Liver (tissue), 9 donors: ENCODE data around the gene BCL2L11. TPM values are rescaled to one million over a fixed set of nuclear protein-coding genes. Genes with fewer than 3 reads are reported as not detected.

Source experiments
- DNase-seq: peaks from one replicate; pipeline ENCODE4 v3.0.0-alpha.2; 2017; ENCODE audit warnings: low spot score
- H3K27ac ChIP-seq, 2 donors: one replicate each; pipeline ENCODE4 v1.7.0; 2013; ENCODE audit warnings: inconsistent platforms in 2 of 2, low read length in 2 of 2, control low read depth in 1 of 2, low read depth in 1 of 2, mild to moderate bottlenecking in 1 of 2
- H3K27me3 ChIP-seq, 4 donors: one replicate each; pipeline versions ENCODE4 v1.6.1 to v1.7.0; 2013; ENCODE audit warnings: low read length in 3 of 4, inconsistent platforms in 1 of 4, mild to moderate bottlenecking in 1 of 4, moderate library complexity in 1 of 4; ENCODE audit not compliant: control insufficient read depth in 4 of 4, insufficient read depth in 4 of 4
- H3K36me3 ChIP-seq, 4 donors: one replicate each; pipeline versions ENCODE4 v1.6.1 to v1.7.0; 2013; ENCODE audit warnings: low read length in 3 of 4, mild to moderate bottlenecking in 3 of 4, low read depth in 1 of 4, moderate library complexity in 1 of 4; ENCODE audit not compliant: control insufficient read depth in 4 of 4, insufficient read depth in 3 of 4
- H3K4me1 ChIP-seq, 4 donors: one replicate each; pipeline versions ENCODE4 v1.6.1 to v1.7.0; 2013; ENCODE audit warnings: low read length in 3 of 4, mild to moderate bottlenecking in 3 of 4, moderate library complexity in 1 of 4; ENCODE audit not compliant: control insufficient read depth in 4 of 4, insufficient read depth in 4 of 4
- H3K4me3 ChIP-seq, 3 donors: one replicate each; pipeline versions ENCODE4 v1.6.1 to v1.7.0; 2013; ENCODE audit warnings: low read length in 3 of 3, control low read depth in 1 of 3, low read depth in 1 of 3, mild to moderate bottlenecking in 1 of 3
- H3K9ac ChIP-seq, 2 donors: one replicate each; pipeline ENCODE4 v1.7.0; 2013; ENCODE audit warnings: low read length in 2 of 2, mild to moderate bottlenecking in 2 of 2, moderate library complexity in 2 of 2, control low read depth in 1 of 2, low read depth in 1 of 2
- H3K9me3 ChIP-seq, 4 donors: one replicate each; pipeline versions ENCODE4 v1.6.1 to v1.7.0; 2013; ENCODE audit warnings: low read length in 3 of 4; ENCODE audit not compliant: control insufficient read depth in 4 of 4
- CTCF ChIP-seq: fragments of 150-350 bp; IDR thresholded peaks from 2 replicates; pipeline ENCODE4 v1.5.1; 2017; ENCODE audit warnings: improper control_type of control experiment, low read depth, low read length; ENCODE audit not compliant: missing input control
- EGR1 ChIP-seq, 2 donors: IDR thresholded peaks; 2 replicates each; pipeline ENCODE4 v1.6.1; 2016 to 2018; ENCODE audit warnings: antibody characterized with exemption in 2 of 2, low read depth in 2 of 2
- FOXA1 ChIP-seq: IDR thresholded peaks from 2 replicates; pipeline ENCODE4 v1.6.1; 2016; ENCODE audit warnings: antibody characterized with exemption
- FOXA2 ChIP-seq: IDR thresholded peaks from 2 replicates; pipeline ENCODE4 v1.6.1; 2016; ENCODE audit warnings: antibody characterized with exemption
- GABPA ChIP-seq, 2 donors: IDR thresholded peaks in 1 of 2; conservative IDR thresholded peaks in 1 of 2; 2 replicates each; pipeline ENCODE4 v1.6.1; 2016; ENCODE audit warnings: antibody characterized with exemption in 2 of 2, mild to moderate bottlenecking in 1 of 2, moderate library complexity in 1 of 2
- HNF4A ChIP-seq, 2 donors: conservative IDR thresholded peaks; 2 replicates each; pipeline ENCODE4 v1.6.1; 2016; ENCODE audit warnings: antibody characterized with exemption in 2 of 2, mild to moderate bottlenecking in 2 of 2
- HNF4G ChIP-seq: IDR thresholded peaks from 2 replicates; pipeline ENCODE4 v1.6.1; 2016; ENCODE audit warnings: antibody characterized with exemption
- JUND ChIP-seq, 2 donors: IDR thresholded peaks; 2 replicates each; pipeline ENCODE4 v1.6.1; 2016; ENCODE audit warnings: antibody characterized with exemption in 2 of 2
- NR2F2 ChIP-seq: IDR thresholded peaks from 2 replicates; pipeline ENCODE4 v1.6.1; 2016; ENCODE audit warnings: antibody characterized with exemption
- RXRA ChIP-seq, 2 donors: IDR thresholded peaks; 2 replicates each; pipeline ENCODE4 v1.6.1; 2017 to 2018; ENCODE audit warnings: antibody characterized with exemption in 2 of 2, mild to moderate bottlenecking in 1 of 2
- SP1 ChIP-seq: IDR thresholded peaks from 2 replicates; pipeline ENCODE4 v1.6.1; 2018; ENCODE audit warnings: antibody characterized with exemption, mild to moderate bottlenecking
- TAF1 ChIP-seq: conservative IDR thresholded peaks from 2 replicates; pipeline ENCODE4 v1.6.1; 2016; ENCODE audit warnings: antibody characterized with exemption, mild to moderate bottlenecking
- YY1 ChIP-seq: IDR thresholded peaks from 2 replicates; pipeline ENCODE4 v1.6.1; 2016; ENCODE audit warnings: antibody characterized with exemption, mild to moderate bottlenecking
- polyA plus RNA-seq, 2 donors: library from polyadenylated mRNA; stranded (reverse) in 1 of 2; unstranded in 1 of 2; fragments of 200-250 nt in 1 of 2; fragments of >200 nt in 1 of 2; fragmentation: Nextera tagmentation in 1 of 2; extraction: Ambion mirVana in 1 of 2; gene quantifications; one replicate each; pipeline versions ENCODE4 v1.2.1 to v1.2.3, GENCODE V29; 2013 to 2015
- total RNA-seq, 2 donors: library from RNA; depleted of rRNA; stranded (reverse); fragments of >200 nt; gene quantifications; one replicate each; pipeline ENCODE4 v1.2.3, GENCODE V29; 2014
- TF ChIP-seq, protein P1 (sequence below): IDR thresholded peaks from 2 replicates; pipeline ENCODE4 v1.6.1; 2016; ENCODE audit warnings: antibody characterized with exemption, mild to moderate bottlenecking
- TF ChIP-seq, protein P2 (sequence below): IDR thresholded peaks from 2 replicates; pipeline ENCODE4 v1.6.1; 2016; ENCODE audit warnings: antibody characterized with exemption
- TF ChIP-seq, protein P3 (sequence below): IDR thresholded peaks from 2 replicates; pipeline ENCODE4 v1.6.1; 2016; ENCODE audit warnings: antibody characterized with exemption
- donor health status: healthy.
- donor health status: healthy.
- donor health status: healthy.
- donor health status: healthy.
- donor health status: healthy.

BCL2L11 gene
- total and polyA plus RNA-seq, 4 donors: 5.0 to 19.5 (median 12.2) TPM

DNA sequence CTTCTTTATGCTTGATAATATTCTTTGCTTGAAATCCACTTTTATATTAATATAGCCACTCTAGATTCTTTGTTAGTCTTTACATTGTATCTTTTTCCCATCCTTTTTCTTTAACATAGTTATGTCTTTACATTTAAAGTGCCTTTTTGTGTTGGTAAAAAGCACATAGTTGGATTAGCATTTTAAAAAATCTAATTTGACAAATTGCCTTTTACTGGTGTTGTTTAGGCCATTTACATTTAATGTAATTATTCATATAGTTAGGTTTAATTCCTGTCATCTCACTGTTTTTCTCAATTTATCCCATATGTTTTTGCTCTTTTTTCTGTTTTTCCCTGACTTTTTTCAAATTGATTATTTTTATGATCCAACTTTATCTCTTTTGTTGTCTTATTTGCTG, 93.2 kb downstream of the BCL2L11 start:
- Histone ChIP-seq H3K9me3 (peaks cover 0 to 4% (median 0%) of the 10 kb centered on the region in 4 donors), H3K27me3 (no peaks in the 10 kb centered on the region), H3K27ac (no peak overlapping the region), H3K4me3 (no peak overlapping the region), H3K36me3 (no peaks in the 10 kb centered on the region), H3K9ac (no peak overlapping the region), H3K4me1 (no peaks in the 10 kb centered on the region)
- no peak for DNase-seq
- no peak for TF ChIP-seq FOXA2
- no peak for TF ChIP-seq NR2F2
- no peak for TF ChIP-seq YY1
- no peak for TF ChIP-seq EGR1 (IDR thresholded peaks at IDR 0.05; ENCODE audit: low read depth in 2 of 2)
- TF ChIP-seq HNF4G: no peak
- no peak for TF ChIP-seq HNF4A (conservative IDR thresholded peaks at IDR 0.05)
- TF ChIP-seq CTCF: no peak
- no peak for TF ChIP-seq TAF1
- TF ChIP-seq, protein P1, sequence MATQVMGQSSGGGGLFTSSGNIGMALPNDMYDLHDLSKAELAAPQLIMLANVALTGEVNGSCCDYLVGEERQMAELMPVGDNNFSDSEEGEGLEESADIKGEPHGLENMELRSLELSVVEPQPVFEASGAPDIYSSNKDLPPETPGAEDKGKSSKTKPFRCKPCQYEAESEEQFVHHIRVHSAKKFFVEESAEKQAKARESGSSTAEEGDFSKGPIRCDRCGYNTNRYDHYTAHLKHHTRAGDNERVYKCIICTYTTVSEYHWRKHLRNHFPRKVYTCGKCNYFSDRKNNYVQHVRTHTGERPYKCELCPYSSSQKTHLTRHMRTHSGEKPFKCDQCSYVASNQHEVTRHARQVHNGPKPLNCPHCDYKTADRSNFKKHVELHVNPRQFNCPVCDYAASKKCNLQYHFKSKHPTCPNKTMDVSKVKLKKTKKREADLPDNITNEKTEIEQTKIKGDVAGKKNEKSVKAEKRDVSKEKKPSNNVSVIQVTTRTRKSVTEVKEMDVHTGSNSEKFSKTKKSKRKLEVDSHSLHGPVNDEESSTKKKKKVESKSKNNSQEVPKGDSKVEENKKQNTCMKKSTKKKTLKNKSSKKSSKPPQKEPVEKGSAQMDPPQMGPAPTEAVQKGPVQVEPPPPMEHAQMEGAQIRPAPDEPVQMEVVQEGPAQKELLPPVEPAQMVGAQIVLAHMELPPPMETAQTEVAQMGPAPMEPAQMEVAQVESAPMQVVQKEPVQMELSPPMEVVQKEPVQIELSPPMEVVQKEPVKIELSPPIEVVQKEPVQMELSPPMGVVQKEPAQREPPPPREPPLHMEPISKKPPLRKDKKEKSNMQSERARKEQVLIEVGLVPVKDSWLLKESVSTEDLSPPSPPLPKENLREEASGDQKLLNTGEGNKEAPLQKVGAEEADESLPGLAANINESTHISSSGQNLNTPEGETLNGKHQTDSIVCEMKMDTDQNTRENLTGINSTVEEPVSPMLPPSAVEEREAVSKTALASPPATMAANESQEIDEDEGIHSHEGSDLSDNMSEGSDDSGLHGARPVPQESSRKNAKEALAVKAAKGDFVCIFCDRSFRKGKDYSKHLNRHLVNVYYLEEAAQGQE: no peak
- TF ChIP-seq GABPA (IDR thresholded peaks at IDR 0.05 in 1 of 2, conservative IDR thresholded peaks at IDR 0.05 in 1 of 2): no peak
- TF ChIP-seq, protein P2, sequence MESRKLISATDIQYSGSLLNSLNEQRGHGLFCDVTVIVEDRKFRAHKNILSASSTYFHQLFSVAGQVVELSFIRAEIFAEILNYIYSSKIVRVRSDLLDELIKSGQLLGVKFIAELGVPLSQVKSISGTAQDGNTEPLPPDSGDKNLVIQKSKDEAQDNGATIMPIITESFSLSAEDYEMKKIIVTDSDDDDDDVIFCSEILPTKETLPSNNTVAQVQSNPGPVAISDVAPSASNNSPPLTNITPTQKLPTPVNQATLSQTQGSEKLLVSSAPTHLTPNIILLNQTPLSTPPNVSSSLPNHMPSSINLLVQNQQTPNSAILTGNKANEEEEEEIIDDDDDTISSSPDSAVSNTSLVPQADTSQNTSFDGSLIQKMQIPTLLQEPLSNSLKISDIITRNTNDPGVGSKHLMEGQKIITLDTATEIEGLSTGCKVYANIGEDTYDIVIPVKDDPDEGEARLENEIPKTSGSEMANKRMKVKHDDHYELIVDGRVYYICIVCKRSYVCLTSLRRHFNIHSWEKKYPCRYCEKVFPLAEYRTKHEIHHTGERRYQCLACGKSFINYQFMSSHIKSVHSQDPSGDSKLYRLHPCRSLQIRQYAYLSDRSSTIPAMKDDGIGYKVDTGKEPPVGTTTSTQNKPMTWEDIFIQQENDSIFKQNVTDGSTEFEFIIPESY: no peak
- TF ChIP-seq, protein P3, sequence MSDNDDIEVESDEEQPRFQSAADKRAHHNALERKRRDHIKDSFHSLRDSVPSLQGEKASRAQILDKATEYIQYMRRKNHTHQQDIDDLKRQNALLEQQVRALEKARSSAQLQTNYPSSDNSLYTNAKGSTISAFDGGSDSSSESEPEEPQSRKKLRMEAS: no peak
- TF ChIP-seq SP1: no peak
- no peak for TF ChIP-seq RXRA (IDR thresholded peaks at IDR 0.05)
- TF ChIP-seq FOXA1: no peak
- no peak for TF ChIP-seq JUND (IDR thresholded peaks at IDR 0.05)
